Esophagus muscularis mucosa (tissue), 3 donors: ENCODE results near the gene PDIA6.

Experiments
- EP300 ChIP-seq: sonication (generic); formaldehyde crosslinking; IDR thresholded peaks from one replicate; pipeline ENCODE4 v1.6.1; 2017; ENCODE audit warnings: antibody characterized with exemption
- POLR2AphosphoS5 ChIP-seq, 2 donors: sonication (generic); formaldehyde crosslinking; IDR thresholded peaks; one replicate each; pipeline ENCODE4 v1.6.1; 2017; ENCODE audit warnings: antibody characterized with exemption in 2 of 2

GRCh38 chr2:10846110-10846861 is 33.7 kb upstream of the PDIA6 start:
- TF ChIP-seq POLR2AphosphoS5 (IDR thresholded peaks at IDR 0.05) (peak; percentile 39 to 94), EP300 (peak; percentile 81)
